Spleen (tissue), 11 donors: ENCODE measurements around the gene SLC28A1. TPM values are rescaled to one million over a fixed set of nuclear protein-coding genes. Genes with fewer than 3 reads are reported as not detected.

Experiments
- DNase-seq: peaks from one replicate; pipeline ENCODE4 v3.0.0-alpha.2; 2020
- H3K27ac ChIP-seq, 8 donors: fragments of 200-600 bp; sonication (generic) in 7 of 8; 1 replicate in 4 of 8; 2 replicates in 4 of 8; pipeline versions ENCODE4 v1.5.0 to v1.8.0; 2016 to 2021; ENCODE audit warnings: inconsistent platforms in 4 of 8, mild to moderate bottlenecking in 4 of 8, moderate library complexity in 1 of 8
- H3K27me3 ChIP-seq, 7 donors: fragments of 200-600 bp; sonication (generic) in 6 of 7; replicated peaks in 1 of 7; 1 replicate in 4 of 7; 2 replicates in 3 of 7; pipeline versions ENCODE4 v1.5.0 to v1.8.0; 2016 to 2021; ENCODE audit warnings: inconsistent platforms in 3 of 7, mild to moderate bottlenecking in 1 of 7
- H3K36me3 ChIP-seq, 6 donors: fragments of 200-600 bp; sonication (generic) in 5 of 6; 1 replicate in 4 of 6; 2 replicates in 2 of 6; pipeline versions ENCODE4 v1.5.0 to v1.8.0; 2016 to 2021; ENCODE audit warnings: inconsistent platforms in 2 of 6
- H3K4me1 ChIP-seq, 6 donors: fragments of 200-600 bp; sonication (generic) in 5 of 6; 1 replicate in 3 of 6; 2 replicates in 3 of 6; pipeline versions ENCODE4 v1.5.0 to v1.8.0; 2016 to 2021; ENCODE audit warnings: inconsistent platforms in 3 of 6
- H3K4me3 ChIP-seq, 8 donors: fragments of 200-600 bp; sonication (generic) in 7 of 8; 1 replicate in 4 of 8; 2 replicates in 4 of 8; pipeline versions ENCODE4 v1.5.0 to v1.8.0; 2016 to 2021; ENCODE audit warnings: inconsistent platforms in 4 of 8, mild to moderate bottlenecking in 4 of 8, moderate library complexity in 2 of 8
- H3K9me3 ChIP-seq, 8 donors: fragments of 200-600 bp; sonication (generic) in 7 of 8; 1 replicate in 4 of 8; 2 replicates in 4 of 8; pipeline versions ENCODE4 v1.5.0 to v1.8.0; 2016 to 2021; ENCODE audit warnings: inconsistent platforms in 4 of 8
- POLR2A ChIP-seq, 3 donors: fragments of 450-650 bp; IDR thresholded peaks; one replicate each; pipeline ENCODE4 v1.5.1; 2017; ENCODE audit warnings: antibody characterized with exemption in 3 of 3, mild to moderate bottlenecking in 1 of 3
- POLR2AphosphoS5 ChIP-seq, 3 donors: sonication (generic); formaldehyde crosslinking; IDR thresholded peaks; one replicate each; pipeline ENCODE4 v1.5.1; 2017; ENCODE audit warnings: antibody characterized with exemption in 3 of 3
- WGBS, 5 donors: extraction: QIAGEN DNeasy Blood & Tissue Kit in 3 of 5; methylation state at CpG; one replicate each; pipeline versions ENCODE4 v1.1.5 to v1.1.7; 2013 to 2018; 5-methylcytosine and 5-hydroxymethylcytosine counted together
- intact Hi-C: fragments of 100-400 bp; cut with DNase I; formaldehyde crosslinking; loops from one replicate; pipeline ENCODE4 v1.15.0; 2023; ENCODE audit warnings: low total_unique reads
- polyA plus RNA-seq, 3 donors: library from polyadenylated mRNA; stranded (reverse); fragments of 200-250 nt; gene quantifications; one replicate each; pipeline ENCODE4 v1.2.1, GENCODE V29; 2013
- total RNA-seq, 7 donors: library from RNA; depleted of rRNA in 3 of 7; stranded (reverse); fragments of >200 nt in 3 of 7; fragmentation: NEBNext Ultra II Directional in 4 of 7; extraction: Animal tissue kit (Norgen Biotek cat#: 25700) in 4 of 7; gene quantifications; one replicate each; pipeline versions ENCODE4 v1.1.0 to v1.2.1, GENCODE V29; 2016 to 2021
- TF ChIP-seq, protein P1 (sequence below), 11 experiments: fragments of 200-600 bp in 7 of 11; fragments of 450-650 bp in 4 of 11; sonication (generic) in 4 of 11; IDR thresholded peaks in 8 of 11; conservative IDR thresholded peaks in 3 of 11; 1 replicate in 7 of 11; 2 replicates in 4 of 11; pipeline versions ENCODE4 v1.4.0 to v1.8.0; 2016 to 2021; ENCODE audit warnings: antibody characterized with exemption in 11 of 11, inconsistent platforms in 4 of 11, mild to moderate bottlenecking in 1 of 11
- donor health status: healthy with polysubstance abuse.
- donor health status: DM: no; HTN: no; CAD: no; lungs with moderate emphysema.
- donor health status: DM: no; HTN: no; CAD: no.
- donor health status: Bipolar disorder and iron deficiency.
- donor health status: healthy.
- donor health status: DM: no; HTN: no; CAD: no.
- donor health status: DM: yes; HTN: yes; CAD: no.

The SLC28A1 gene
- total and polyA plus RNA-seq, 10 donors = 0.10 to 0.29 (median 0.16) TPM; not detected in 7

GRCh38 chr15:84894736-84895425 is 10.4 kb downstream of the SLC28A1 start:
- no peak overlapping the region for H3K4me3 ChIP-seq
- H3K27me3 ChIP-seq = peaks cover 0 to 10% (median 0%) of the 10 kb centered on the region in 7 donors
- whole genome bisulfite sequencing, 5 donors = 77 to 92% (median 82%) methylated on average over 8 to 12 of the region's 12 CpGs
- no peaks in the 10 kb centered on the region for H3K4me1 ChIP-seq
- DNase-seq = peak; percentile 54
- H3K27ac ChIP-seq = no peak overlapping the region
- H3K36me3 ChIP-seq = no peaks in the 10 kb centered on the region
- peaks cover 0 to 7% (median 0%) of the 10 kb centered on the region in 8 donors for H3K9me3 ChIP-seq
- intact Hi-C loops = no loop called here
- TF ChIP-seq POLR2AphosphoS5 (IDR thresholded peaks at IDR 0.05) (no peak), POLR2A (IDR thresholded peaks at IDR 0.05) (no peak)
- TF ChIP-seq, protein P1, sequence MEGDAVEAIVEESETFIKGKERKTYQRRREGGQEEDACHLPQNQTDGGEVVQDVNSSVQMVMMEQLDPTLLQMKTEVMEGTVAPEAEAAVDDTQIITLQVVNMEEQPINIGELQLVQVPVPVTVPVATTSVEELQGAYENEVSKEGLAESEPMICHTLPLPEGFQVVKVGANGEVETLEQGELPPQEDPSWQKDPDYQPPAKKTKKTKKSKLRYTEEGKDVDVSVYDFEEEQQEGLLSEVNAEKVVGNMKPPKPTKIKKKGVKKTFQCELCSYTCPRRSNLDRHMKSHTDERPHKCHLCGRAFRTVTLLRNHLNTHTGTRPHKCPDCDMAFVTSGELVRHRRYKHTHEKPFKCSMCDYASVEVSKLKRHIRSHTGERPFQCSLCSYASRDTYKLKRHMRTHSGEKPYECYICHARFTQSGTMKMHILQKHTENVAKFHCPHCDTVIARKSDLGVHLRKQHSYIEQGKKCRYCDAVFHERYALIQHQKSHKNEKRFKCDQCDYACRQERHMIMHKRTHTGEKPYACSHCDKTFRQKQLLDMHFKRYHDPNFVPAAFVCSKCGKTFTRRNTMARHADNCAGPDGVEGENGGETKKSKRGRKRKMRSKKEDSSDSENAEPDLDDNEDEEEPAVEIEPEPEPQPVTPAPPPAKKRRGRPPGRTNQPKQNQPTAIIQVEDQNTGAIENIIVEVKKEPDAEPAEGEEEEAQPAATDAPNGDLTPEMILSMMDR (IDR thresholded peaks at IDR 0.05 in 8 of 11, conservative IDR thresholded peaks at IDR 0.05 in 3 of 11) = no peak

DNA sequence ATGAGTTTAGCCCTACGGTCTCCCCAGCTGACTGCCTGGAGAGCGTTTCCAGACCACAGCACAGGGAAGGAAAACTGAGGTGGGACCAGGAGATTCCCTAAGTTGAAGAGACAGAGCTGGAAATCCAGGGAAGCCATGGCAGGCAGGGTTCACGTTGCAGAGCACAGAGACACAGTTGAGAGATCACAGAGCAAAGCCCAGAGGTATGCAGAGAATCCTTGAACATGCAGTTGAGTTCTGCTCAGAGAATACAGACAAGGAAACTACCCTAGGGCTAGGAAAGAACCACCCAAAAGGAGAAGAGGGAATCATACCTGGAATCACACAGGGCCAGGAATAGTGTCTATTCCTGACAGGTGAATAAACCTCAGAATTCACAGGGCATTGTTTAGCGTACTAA is 14.3 kb downstream of the SLC28A1 start:
- H3K27me3 ChIP-seq = peaks cover 0 to 10% (median 0%) of the 10 kb centered on the region in 7 donors
- H3K9me3 ChIP-seq = peaks cover 0 to 23% (median 11%) of the 10 kb centered on the region in 8 donors
- no peak overlapping the region for H3K4me3 ChIP-seq
- peak; percentile 25 for DNase-seq
- 67 to 75% (median 73%) methylated on average over 4 of the region's 4 CpGs for WGBS, 5 donors
- no peaks in the 10 kb centered on the region for H3K4me1 ChIP-seq
- intact Hi-C loops = no loop called here
- no peaks in the 10 kb centered on the region for H3K36me3 ChIP-seq
- TF ChIP-seq, protein P1 (IDR thresholded peaks at IDR 0.05 in 8 of 11, conservative IDR thresholded peaks at IDR 0.05 in 3 of 11) = no peak
- TF ChIP-seq POLR2A (IDR thresholded peaks at IDR 0.05) = no peak
- no peak for TF ChIP-seq POLR2AphosphoS5 (IDR thresholded peaks at IDR 0.05)
- no peak overlapping the region for H3K27ac ChIP-seq

DNA sequence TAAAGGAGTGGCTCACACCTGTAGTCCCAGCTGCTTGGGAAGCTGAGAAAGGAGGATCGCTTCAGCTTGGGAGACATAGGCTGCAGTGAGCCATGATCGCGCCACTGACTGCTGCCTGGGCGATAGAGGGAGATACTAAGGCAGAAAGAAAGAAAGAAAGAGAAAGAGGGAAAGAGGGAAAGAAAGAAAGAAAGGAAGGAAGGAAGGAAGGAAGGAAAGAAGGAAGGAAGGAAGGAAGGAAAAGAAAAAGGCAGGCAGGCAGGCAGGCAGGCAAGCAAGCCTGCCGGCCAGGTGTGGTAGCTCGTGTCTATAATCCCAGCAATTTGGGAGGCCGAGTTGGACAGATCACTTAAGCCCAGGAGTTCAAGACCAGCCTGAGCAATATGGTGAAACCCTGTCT is 15.3 kb downstream of the SLC28A1 start:
- Histone ChIP-seq H3K4me1 (no peaks in the 10 kb centered on the region), H3K9me3 (peaks cover 0 to 23% (median 11%) of the 10 kb centered on the region in 8 donors), H3K4me3 (no peak overlapping the region), H3K27ac (no peak overlapping the region), H3K36me3 (no peaks in the 10 kb centered on the region), H3K27me3 (peaks cover 0 to 6% (median 0%) of the 10 kb centered on the region in 7 donors)
- peak; percentile 1 for DNase-seq
- 84 to 92% (median 89%) methylated on average over 7 of the region's 7 CpGs for WGBS, 5 donors
- no peak for TF ChIP-seq POLR2AphosphoS5 (IDR thresholded peaks at IDR 0.05)
- TF ChIP-seq POLR2A (IDR thresholded peaks at IDR 0.05) = no peak
- TF ChIP-seq, protein P1 (IDR thresholded peaks at IDR 0.05 in 8 of 11, conservative IDR thresholded peaks at IDR 0.05 in 3 of 11) = no peak
- intact Hi-C loops = no loop called here

- no peaks in the 10 kb centered on the region for H3K4me1 ChIP-seq
- H3K27ac ChIP-seq = no peak overlapping the region
- H3K27me3 ChIP-seq = no peaks in the 10 kb centered on the region
- DNase-seq = no peak
- H3K4me3 ChIP-seq = no peak overlapping the region
- WGBS, 5 donors = 71 to 99% (median 96%) methylated on average over 2 of the region's 2 CpGs
- peaks cover 0 to 23% (median 11%) of the 10 kb centered on the region in 8 donors for H3K9me3 ChIP-seq
- intact Hi-C loops = no loop called here
- H3K36me3 ChIP-seq = no peaks in the 10 kb centered on the region
- TF ChIP-seq POLR2AphosphoS5 (IDR thresholded peaks at IDR 0.05) = no peak
- TF ChIP-seq, protein P1 (IDR thresholded peaks at IDR 0.05 in 8 of 11, conservative IDR thresholded peaks at IDR 0.05 in 3 of 11) = no peak
- no peak for TF ChIP-seq POLR2A (IDR thresholded peaks at IDR 0.05)
Measured at GRCh38 chr15:84901540-84901939, 17.1 kb downstream of the SLC28A1 start.
